ENCODE results near the gene TLK1.

- TF ChIP-seq CTCF (IDR thresholded peaks at IDR 0.05) (no peak), POLR2A (IDR thresholded peaks at IDR 0.05) (no peak), POLR2AphosphoS5 (IDR thresholded peaks at IDR 0.05) (peak in 1 of 4 donors; percentile 14)
These were observed 25.2 kb upstream of the TLK1 start for GRCh38 chr2:171185941-171186340.

Measured in sigmoid colon (tissue), 4 donors.